HEK293T (cell line): ENCODE results near the gene CPM.

Experiments
- FOXM1 ChIP-seq: fragments of 450-650 bp; IDR thresholded peaks from 2 replicates; pipeline ENCODE4 v1.6.1; 2017; ENCODE audit warnings: mild to moderate bottlenecking, borderline replicate concordance
- LEF1 ChIP-seq: fragments of 450-650 bp; IDR thresholded peaks from 2 replicates; pipeline ENCODE4 v1.6.1; 2017; ENCODE audit warnings: mild to moderate bottlenecking, borderline replicate concordance

- TF ChIP-seq LEF1 (no peak), FOXM1 (no peak)
These were observed 109.3 kb downstream of the CPM start for GRCh38 chr12:68823696-68824095.
